NOMO-1 treated with dmso at 0.1 percent for 144 hours (cell line): ENCODE measurements around the gene WDR44.
A peak's percentile ranks its signal among the peaks of the same experiment; 100 is the strongest.
"Not testable (repeated sequence)": the region's sequence is repeated elsewhere in the genome, so short reads cannot be mapped to it uniquely, and the experiment has no call there.

Source experiments
- DNase-seq: peaks from one replicate; lab custom pipeline; 2025; ENCODE audit not compliant: unreplicated experiment; lab: John Stamatoyannopoulos, UW

The WDR44 gene, protein sequence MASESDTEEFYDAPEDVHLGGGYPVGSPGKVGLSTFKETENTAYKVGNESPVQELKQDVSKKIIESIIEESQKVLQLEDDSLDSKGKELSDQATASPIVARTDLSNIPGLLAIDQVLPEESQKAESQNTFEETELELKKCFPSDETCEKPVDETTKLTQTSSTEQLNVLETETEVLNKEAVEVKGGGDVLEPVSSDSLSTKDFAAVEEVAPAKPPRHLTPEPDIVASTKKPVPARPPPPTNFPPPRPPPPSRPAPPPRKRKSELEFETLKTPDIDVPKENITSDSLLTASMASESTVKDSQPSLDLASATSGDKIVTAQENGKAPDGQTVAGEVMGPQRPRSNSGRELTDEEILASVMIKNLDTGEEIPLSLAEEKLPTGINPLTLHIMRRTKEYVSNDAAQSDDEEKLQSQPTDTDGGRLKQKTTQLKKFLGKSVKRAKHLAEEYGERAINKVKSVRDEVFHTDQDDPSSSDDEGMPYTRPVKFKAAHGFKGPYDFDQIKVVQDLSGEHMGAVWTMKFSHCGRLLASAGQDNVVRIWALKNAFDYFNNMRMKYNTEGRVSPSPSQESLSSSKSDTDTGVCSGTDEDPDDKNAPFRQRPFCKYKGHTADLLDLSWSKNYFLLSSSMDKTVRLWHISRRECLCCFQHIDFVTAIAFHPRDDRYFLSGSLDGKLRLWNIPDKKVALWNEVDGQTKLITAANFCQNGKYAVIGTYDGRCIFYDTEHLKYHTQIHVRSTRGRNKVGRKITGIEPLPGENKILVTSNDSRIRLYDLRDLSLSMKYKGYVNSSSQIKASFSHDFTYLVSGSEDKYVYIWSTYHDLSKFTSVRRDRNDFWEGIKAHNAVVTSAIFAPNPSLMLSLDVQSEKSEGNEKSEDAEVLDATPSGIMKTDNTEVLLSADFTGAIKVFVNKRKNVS

DNA sequence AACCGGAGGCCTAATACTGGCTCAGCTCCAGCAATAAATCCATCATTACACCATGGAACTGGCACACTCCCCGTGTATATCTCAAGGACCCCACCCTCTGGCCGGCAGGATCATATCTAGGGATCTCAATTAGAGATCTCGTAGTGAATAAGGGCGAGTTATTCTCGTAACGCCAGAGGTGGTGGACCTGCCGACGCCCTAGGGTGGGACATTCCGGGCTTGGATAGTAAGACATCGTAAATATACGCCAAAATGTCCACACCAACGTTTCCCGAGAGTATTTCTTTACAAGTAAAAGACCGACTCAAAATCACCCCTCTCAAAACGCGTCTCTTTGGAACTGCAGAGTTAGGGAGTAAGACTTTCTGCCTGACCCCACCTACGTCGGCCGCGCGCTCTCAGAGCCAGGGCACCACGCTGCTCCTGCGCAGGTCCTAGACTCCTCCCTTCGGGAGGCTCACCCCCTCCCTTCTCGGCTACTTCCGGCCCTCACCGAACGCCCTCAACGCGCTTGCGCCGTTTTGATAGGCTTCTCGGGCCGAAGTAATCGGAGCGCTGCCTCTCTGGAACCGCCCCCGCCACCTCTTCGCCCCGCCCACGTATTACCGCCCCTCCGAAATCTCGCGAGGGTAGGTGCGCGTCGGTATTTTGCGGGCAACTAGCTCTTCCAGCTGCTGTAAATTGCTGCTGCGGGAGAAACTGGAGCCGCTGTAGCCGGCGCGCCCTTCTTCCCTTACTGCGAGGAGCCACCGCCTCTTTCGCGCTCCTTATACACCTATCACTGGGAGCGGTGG is at the start of gene WDR44:
TSS of gene WDR44 (plus strand) at position 643 of the 794 bp plus-strand sequence. CDS start 398 bp downstream, outside the sequence.
- peak; percentile 89 for DNase-seq

DNA sequence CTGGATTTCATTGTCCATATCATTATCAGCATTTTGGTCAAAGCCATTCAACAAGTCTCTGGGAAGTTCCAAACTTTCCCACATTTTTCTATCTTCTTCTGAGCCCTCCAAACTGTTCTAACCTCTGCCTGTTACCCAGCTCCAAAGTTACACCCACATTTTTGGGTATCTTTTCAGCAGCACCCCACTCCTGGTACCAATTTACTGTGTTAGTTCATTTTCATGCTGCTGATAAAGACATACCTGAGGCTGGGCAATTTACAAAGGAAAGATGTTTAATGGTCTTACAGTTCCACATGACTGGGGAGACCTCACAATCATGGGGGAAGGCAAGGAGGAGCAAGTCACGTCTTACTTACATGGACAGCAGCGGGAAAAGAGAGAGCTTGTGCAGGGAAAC is 40.1 kb upstream of the WDR44 start:
- not testable (repeated sequence) for DNase-seq

DNA sequence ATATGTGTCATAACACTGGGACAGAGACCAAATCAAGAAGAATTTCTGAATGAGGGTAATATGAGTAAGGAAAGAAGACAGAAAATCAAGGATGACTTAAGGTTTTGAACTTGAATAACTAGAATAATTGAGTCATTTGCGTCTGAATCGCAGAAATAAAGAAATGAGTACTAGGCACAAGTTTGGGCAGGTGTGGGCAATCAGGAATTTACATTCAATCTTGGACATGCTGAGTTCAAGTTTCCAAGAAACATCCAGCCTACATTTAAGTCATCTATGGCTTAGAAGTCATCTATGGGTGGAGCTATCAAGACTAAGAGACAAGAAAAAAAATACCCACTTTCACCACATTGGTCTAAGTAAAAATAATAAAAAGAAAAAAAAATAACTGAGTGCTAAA is 30.4 kb upstream of the WDR44 start:
- DNase-seq: no peak

DNA sequence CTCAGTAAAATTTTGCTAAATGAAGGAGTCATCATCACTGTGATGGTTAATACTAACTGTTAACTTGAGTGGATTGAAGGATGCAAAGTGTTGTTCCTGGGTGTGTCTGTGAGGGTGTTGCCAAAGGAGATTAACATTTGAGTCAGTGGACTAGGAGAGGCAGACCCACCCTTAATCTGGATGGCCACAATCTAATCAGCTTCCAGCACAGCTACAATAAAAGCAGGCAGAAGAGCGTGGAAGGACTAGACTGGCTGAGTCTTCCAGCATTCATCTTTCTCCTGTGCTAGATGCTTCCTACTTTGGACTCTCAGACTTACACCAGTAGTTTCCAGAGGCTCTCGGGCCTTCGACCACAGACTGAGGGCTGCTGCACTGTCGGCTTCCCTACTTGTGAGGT is 21.3 kb upstream of the WDR44 start:
- DNase-seq: no peak

DNA sequence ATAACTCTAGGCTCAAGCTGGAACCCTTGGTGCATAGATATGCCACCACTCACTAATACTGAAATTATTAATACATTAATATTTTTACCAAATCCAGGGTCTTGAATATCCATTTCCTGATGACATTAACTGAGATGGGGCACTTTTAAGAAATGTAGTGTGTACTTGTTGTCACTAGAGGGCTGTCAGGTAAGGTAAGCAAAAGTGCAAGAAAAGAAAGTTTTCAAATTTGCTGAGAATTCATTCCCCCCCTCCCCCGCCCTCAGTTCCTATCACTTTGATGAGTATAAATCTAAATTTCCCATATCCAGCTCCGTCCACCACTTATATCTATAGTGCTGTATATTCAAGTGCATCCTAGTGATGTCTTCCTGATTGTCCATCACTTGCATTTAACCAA is 20.5 kb upstream of the WDR44 start:
- no peak for DNase-seq

DNA sequence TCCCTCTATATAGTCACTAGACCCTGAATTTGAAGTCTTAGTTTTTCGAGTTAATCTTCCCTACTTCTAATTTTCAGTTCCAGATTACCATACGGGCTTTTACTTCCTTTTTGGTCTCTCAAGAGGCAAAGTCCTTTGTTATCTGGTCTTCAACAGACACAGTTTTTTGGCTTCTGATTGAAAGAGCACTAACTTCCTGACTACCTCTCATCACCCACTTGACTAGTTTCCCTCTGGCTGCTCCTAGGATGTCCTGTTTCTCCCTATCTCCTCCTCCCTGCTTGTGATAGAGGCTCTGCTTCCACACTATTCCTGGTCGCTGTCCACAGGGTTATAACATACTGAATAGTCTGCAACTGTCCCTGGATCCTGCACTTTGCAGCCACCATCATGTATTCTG is 16.7 kb upstream of the WDR44 start:
- DNase-seq: no peak

DNA sequence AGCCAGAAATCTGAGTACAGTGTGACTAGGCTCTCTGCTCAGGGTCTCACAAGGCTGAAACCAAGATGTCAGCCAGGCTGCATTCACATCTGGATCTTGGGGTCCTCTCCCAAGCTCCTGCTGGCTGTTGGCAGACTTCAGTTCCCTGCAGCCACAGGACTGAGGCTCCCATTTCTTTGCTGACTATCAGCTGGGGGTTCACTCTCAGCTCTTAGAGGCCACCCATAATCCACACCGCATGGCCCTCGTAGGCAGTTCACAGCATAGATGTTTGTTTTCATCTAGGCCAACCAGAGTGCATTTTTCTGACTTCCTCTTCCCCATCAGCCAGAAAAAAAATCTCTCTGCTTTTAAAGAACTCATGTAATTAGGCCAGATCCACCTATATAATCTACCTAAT is 8.2 kb upstream of the WDR44 start:
- DNase-seq: no peak

DNA sequence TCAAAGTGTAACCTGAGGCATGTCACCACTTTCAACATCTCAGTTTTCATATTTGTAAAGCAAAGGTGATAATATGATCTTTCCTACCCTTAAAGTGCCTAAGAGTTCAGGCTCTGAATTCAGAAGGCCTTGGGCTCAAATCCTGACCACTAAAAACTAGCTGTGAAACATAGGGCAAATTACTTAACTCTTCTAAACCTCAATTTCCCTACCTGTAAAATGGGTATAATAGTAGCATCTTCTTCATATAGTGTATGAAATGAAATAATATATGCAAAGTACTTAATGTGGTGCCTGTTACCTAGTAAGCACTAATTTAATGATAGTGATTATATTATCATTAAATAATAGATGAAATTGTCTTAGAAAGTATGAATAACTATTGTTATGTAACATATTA is 7.0 kb upstream of the WDR44 start:
- DNase-seq: no peak

DNA sequence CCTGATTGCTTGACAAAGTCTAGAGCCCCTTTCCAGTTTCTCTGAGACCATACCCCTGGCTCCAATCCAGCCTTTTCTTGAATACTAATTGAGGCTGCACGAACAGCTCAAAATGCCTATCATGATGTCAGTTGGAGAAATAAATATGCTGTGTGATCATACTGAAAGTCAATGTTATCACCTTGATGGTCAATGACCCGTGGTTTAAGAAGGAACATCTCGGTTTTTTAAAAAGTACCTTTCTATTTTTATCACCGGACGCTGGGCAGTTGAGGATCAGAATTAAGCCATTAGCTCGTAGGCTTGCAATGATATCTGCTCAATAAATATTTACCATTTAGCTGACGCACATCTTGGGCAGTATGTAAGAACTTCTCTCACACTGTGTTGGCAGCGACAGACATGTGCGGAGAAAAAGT is 852 bp upstream of the WDR44 start:
- no peak for DNase-seq

DNA sequence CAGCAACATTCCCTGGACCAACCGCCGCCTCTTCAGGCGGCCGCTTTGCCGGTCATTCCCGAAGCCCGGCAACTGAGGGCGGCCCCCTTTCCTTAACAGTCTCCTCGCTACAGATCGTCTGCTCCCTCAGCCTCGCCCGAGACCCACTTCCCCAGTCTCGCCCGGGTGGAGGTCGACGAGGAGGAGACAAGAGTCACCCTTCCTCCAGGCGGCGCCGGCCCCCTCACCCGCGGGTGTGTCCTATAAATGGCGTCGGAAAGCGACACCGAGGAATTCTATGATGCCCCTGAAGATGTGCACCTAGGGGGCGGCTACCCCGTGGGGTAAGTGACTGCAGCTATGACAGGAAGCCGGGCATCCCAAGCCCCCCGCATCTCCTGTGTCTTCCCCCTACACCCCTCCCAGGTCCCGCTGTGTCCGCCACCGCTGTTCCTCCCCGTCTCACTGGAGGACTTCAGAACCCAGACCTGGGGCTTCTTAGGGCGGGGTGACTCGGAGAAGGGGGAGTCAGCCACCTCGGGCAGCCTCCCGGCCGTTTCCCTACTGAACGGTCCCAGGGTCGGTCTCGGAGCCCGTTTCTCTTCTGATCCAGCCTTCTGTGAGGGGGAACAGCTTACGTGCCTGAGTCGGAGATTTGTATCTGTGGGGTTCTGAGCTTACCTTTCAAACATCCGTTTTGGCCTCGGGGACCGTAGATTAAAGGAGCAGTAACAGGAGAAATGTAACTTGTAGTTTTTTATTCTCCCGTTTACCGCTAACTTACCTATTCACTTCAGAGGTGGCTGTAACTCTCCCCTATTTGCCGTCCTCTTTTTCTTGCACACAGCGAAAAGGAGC is 570 bp downstream of the WDR44 start:
- DNase-seq: no peak

DNA sequence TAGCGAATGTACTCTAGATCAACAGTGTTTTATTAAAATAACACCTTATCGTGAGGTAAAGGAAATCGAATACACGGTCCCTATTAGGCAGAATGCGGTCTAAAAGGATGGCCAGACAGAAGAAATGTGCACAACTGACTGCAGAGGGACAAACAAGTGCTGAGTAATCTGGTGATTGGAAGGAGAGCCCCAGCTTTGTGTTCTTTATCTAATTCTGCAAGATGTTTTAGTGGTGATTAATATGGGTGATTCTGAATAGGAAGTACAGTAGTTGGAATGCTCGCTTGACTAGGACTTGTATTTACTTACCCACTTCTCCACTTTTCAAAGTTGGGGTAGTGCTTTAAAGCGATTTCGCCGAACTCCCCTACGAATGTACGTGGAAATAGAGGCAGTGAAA is 1.2 kb downstream of the WDR44 start:
- DNase-seq: no peak

DNA sequence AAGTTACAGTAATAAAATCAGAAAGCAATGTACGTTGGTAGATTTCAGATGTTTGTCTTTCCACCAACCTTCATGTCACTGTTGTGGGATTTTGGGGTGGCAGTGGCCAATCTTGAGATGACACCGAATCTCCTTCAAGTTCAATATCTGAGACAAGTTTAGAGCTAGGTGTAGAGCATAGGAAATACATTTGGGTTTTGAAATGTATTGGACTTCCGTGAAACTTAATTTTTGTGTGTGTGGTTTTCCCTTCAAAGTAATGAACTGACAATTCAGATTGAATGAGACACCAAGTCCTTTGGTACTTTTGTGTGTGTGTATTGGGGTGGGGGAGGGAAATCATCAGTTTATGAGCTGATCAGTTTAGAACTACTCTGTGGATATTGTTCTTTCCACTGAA is 1.8 kb downstream of the WDR44 start:
- DNase-seq: no peak

DNA sequence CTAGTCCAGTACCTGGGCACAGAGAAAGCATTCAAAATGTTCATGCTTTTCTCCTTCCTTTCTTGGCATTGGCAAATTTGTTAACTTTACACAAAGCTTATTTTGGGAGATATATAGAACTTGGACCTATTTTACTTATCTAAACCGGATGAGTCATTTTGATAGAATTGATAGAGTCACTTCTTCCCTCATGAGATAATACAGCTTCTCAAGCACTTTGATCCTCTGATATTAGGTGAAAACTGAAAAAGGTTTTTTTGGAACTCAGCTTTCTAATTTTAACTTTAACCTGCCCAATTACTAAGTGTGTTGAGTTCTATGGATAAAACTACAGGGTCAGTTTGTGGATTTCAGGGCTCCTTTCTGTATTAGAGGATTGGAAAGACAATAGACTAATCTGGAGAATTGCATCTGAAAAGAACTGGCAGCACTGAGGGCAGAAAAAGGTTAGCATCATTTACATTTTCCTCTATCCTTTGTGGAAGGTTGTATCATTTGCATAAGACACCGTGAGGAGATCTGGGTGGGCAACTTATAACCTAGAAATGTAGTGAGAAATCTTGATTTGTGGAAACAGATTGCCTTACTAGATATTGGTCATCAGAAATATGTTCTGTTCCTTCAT is 2.4 kb downstream of the WDR44 start:
- no peak for DNase-seq

DNA sequence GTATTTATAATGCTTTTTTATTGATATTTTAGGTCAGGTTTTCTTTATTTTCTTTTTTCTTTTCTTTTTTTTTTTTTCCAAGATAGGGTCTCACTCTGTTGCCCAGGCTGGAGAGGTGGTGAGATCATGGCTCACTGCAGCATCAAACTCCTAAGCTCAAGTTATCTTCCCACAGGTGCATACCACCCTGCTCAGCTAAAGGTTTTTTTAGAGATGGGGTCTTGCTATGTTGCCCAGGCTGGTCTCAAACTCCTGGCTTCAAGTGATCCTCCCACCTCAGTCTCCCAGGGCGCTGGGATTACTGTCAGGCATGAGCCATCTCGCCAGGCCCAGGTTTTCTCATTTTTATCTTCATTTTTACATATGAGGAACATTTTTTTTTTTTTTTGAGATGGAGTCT is 3.3 kb downstream of the WDR44 start:
- no peak for DNase-seq

DNA sequence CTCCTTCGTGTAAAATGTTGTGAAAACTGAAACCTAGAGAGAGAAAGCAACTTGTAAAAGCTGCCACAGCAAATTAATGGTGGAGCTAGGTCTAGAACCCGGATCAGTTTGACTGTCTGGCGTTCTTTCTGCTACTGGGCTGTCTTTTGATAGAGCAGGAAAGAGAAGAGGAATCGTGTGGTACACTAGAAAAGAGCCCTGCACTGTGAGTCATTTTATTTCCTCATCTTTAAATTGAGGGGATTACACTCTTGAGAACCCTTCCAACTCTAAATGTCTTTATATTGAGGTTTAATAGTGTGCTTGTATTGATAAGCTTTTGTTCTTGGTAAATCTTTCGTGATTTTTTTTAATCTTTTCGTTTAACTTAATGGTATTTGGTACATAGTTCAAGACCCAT is 4.3 kb downstream of the WDR44 start:
- peak; percentile 5 for DNase-seq

DNA sequence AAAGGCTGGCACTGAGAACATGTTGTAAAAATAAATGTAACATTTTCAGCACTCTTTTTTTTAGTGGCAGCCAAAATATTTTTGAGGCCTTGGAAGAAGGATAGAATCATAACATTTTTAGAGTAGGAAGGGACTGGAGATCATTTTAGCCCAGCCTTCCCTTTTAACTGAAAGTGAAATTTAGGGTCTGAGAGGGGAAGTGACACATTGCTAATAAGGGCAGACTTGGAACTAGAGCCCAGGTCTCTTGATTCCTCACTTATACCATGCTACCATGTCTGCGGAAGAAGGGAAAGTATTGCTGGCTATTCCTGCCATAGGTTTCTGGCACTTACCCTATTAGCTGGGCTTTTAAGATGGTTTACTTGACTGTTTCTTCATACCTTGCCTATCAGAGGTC is 4.8 kb downstream of the WDR44 start:
- peak; percentile 36 for DNase-seq

DNA sequence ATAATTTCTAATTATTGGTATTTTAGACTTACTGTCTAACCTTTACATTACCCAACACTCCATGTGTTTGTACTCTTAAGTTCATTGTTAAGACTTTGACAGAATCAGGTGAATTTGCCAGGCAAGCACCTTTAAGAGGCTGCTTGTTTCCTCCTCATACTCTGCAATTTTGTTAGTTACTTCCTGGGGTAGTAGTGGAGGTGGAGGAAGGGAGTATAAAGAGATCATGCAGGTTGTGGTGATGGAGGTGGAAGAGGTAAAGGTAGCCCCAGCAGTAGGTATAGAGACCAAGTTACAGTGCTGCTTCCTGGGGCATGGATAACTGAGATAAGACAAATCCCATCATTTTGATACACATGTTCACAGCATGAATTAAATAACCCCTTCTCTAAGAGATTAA is 6.7 kb downstream of the WDR44 start:
- no peak for DNase-seq

DNA sequence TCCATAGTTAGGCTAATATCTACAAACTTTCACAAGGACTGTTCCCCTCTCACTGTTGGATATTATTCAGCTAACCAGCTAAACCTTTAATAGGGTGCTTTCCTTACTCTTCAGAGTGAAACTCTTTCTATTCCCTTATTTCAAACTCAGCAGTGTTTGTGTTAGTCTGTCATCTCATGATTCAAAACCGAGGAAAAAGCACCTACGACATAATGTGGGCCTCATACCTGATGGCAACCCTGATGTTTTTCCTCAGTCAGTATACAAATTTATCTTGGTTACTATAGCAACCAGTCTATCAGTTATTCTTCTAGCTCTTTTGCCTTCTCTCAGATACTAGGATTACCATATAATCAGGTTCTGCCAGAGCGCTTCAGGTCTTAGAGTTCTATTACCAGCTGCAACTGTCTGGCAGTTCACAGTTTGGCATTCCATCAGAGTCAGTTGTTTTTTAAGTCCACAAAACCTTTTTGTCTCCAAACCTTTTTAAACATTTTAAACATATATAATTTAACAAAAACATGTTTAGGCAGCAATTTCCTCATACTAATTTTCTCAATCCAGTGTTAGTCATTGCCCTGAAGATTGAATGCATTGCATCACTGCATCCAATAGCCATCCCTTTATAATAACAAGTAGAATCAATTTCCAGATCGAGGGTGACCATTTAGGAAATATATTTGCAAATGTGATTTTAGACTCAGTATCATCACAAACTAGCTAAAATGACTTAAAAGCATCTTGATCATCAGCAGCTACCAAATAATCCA is 7.4 kb downstream of the WDR44 start:
- no peak for DNase-seq

DNA sequence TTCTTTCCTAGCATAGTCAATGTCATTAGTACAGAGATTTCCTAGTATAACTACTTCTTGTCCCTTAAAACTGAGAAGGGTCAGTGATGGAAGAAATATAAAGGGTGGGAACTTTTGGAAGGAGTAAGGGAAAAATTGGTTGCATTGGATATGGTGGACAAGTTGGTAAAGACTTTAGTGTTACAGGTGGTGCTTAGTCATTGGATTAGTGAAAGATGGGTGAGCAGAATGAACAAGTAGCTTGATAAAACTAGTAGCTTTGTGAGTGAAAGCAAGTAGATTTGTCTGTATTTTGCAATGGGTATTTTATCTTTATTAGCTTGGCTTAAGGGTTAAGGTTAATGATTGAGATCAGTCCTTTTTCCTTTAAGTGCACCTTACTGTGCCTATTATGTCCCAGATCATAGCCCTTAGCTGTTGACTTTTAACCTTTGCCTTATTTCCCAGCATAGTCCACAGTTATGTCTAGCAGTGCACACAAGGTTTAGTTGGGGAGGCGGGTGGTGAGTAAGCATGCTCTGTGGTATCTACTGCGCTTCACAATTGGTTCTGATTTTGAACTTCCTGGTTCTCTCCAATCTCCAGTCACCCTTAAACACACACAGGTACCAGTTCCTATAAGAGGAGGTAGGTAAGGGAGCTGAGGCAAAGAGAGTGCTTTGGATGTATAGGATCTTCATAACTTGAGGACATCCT is 9.5 kb downstream of the WDR44 start:
- no peak for DNase-seq
